Measurements from ENCODE around the gene GABBR2. TPM values are rescaled to one million over a fixed set of nuclear protein-coding genes. Genes with fewer than 3 reads are reported as not detected.
A peak's percentile ranks its signal among the peaks of the same experiment; 100 is the strongest.

Gene GABBR2
- polyA plus RNA-seq, 1 donor (not counting 4 experiments of a cell fraction or from before 2014, with no cell fraction given), result 0.01 TPM

GRCh38 chr9:98385751-98386150 is 323.0 kb downstream of the GABBR2 start:
- H4K20me1 ChIP-seq (ENCODE audit: control insufficient read depth, extremely low read depth, insufficient read depth, low read length), result no peaks in the 10 kb centered on the region
- no peak overlapping the region for H2AFZ ChIP-seq (ENCODE audit: control insufficient read depth, low read length)
- H3K9me3 ChIP-seq (ENCODE audit: control insufficient read depth, low read depth, low read length), result no peaks in the 10 kb centered on the region
- H3K9ac ChIP-seq (ENCODE audit: control insufficient read depth, extremely low read depth, insufficient read depth, low read length), result no peak overlapping the region
- H3K4me3 ChIP-seq (ENCODE audit: control insufficient read depth in 2 of 3, extremely low read depth in 1 of 3, insufficient read depth in 2 of 3, low read depth in 1 of 3, low read length in 3 of 3), result no peak overlapping the region
- H3K79me2 ChIP-seq (ENCODE audit: control insufficient read depth, insufficient read depth, low read length), result no peaks in the 10 kb centered on the region
- no peak overlapping the region for H3K27ac ChIP-seq (ENCODE audit: control insufficient read depth, insufficient read depth, low read length)
- no peaks in the 10 kb centered on the region for H3K27me3 ChIP-seq (ENCODE audit: control insufficient read depth, extremely low read depth, insufficient read depth, low read length)
- no peak overlapping the region for H3K4me2 ChIP-seq (ENCODE audit: control insufficient read depth, extremely low read depth, insufficient read depth, low read depth, low read length)
- no peaks in the 10 kb centered on the region for H3K9me1 ChIP-seq (ENCODE audit: control insufficient read depth, extremely low read depth, insufficient read depth, low read length)
- dilution Hi-C loops (cut with MboI; ENCODE audit: extremely low pct_ligation_motif_present, low sequenced_read_pairs), result no loop called here
- no peak for TF ChIP-seq EZH2 (IDR thresholded peaks at IDR 0.05; ENCODE audit: low read length)
- TF ChIP-seq CTCF (optimal IDR thresholded peaks at IDR 0.05 in 1 of 3, IDR thresholded peaks at IDR 0.05 in 1 of 3, conservative IDR thresholded peaks at IDR 0.05 in 1 of 3; ENCODE audit: extremely low read depth in 1 of 3, insufficient read depth in 2 of 3, low read length in 3 of 3), result no peak
- DNase-seq (ENCODE audit: low read depth, low spot score) (no peak), FAIRE-seq (no peak)
- no peaks in the 10 kb centered on the region for H3K4me1 ChIP-seq (ENCODE audit: control insufficient read depth, extremely low read depth, insufficient read depth, low read length)
- H3K36me3 ChIP-seq (ENCODE audit: control insufficient read depth in 2 of 2, extremely low read depth in 1 of 2, insufficient read depth in 2 of 2, low read length in 2 of 2), result no peaks in the 10 kb centered on the region

- DNase-seq (ENCODE audit: low read depth, low spot score), result no peak
- Histone ChIP-seq H3K36me3 (ENCODE audit: control insufficient read depth in 2 of 2, extremely low read depth in 1 of 2, insufficient read depth in 2 of 2, low read length in 2 of 2) (no peaks in the 10 kb centered on the region), H3K9me3 (ENCODE audit: control insufficient read depth, low read depth, low read length) (no peaks in the 10 kb centered on the region), H3K9ac (ENCODE audit: control insufficient read depth, extremely low read depth, insufficient read depth, low read length) (no peak overlapping the region), H3K9me1 (ENCODE audit: control insufficient read depth, extremely low read depth, insufficient read depth, low read length) (no peaks in the 10 kb centered on the region), H3K27ac (ENCODE audit: control insufficient read depth, insufficient read depth, low read length) (no peak overlapping the region), H4K20me1 (ENCODE audit: control insufficient read depth, extremely low read depth, insufficient read depth, low read length) (no peaks in the 10 kb centered on the region), H2AFZ (ENCODE audit: control insufficient read depth, low read length) (no peak overlapping the region), H3K4me2 (ENCODE audit: control insufficient read depth, extremely low read depth, insufficient read depth, low read depth, low read length) (no peak overlapping the region), H3K4me3 (ENCODE audit: control insufficient read depth in 2 of 3, extremely low read depth in 1 of 3, insufficient read depth in 2 of 3, low read depth in 1 of 3, low read length in 3 of 3) (no peak overlapping the region), H3K79me2 (ENCODE audit: control insufficient read depth, insufficient read depth, low read length) (no peaks in the 10 kb centered on the region), H3K27me3 (ENCODE audit: control insufficient read depth, extremely low read depth, insufficient read depth, low read length) (no peaks in the 10 kb centered on the region), H3K4me1 (ENCODE audit: control insufficient read depth, extremely low read depth, insufficient read depth, low read length) (no peaks in the 10 kb centered on the region)
- dilution Hi-C loops (cut with MboI; ENCODE audit: extremely low pct_ligation_motif_present, low sequenced_read_pairs), result no loop called here
- TF ChIP-seq CTCF (optimal IDR thresholded peaks at IDR 0.05 in 1 of 3, IDR thresholded peaks at IDR 0.05 in 1 of 3, conservative IDR thresholded peaks at IDR 0.05 in 1 of 3; ENCODE audit: extremely low read depth in 1 of 3, insufficient read depth in 2 of 3, low read length in 3 of 3), result peak in 1 of 3 experiments; percentile 17
- no peak for TF ChIP-seq EZH2 (IDR thresholded peaks at IDR 0.05; ENCODE audit: low read length)
- no peak for FAIRE-seq
Measured at GRCh38 chr9:98383758-98384157, 325.0 kb downstream of the GABBR2 start.
